Mesothelial cell of epicardium (in vitro differentiated cells): Measurements from ENCODE around the gene CPHXL2. TPM values are rescaled to one million over a fixed set of nuclear protein-coding genes. Genes with fewer than 3 reads are reported as not detected.

ENCODE experiments used
- DNase-seq, 2 experiments: peaks; one replicate each; pipeline ENCODE4 v3.0.0; 2021; ENCODE audit warnings: low spot score in 2 of 2; ENCODE audit not compliant: unreplicated experiment in 2 of 2
- H3K27ac Mint-ChIP-seq: 2 replicates; pipeline ENCODE4 v1.8.0; 2021; ENCODE audit warnings: mixed read lengths
- H3K27me3 Mint-ChIP-seq: 2 replicates; pipeline ENCODE4 v1.8.0; 2021; ENCODE audit warnings: low read depth, mixed read lengths
- H3K36me3 Mint-ChIP-seq: 2 replicates; pipeline ENCODE4 v1.8.0; 2021; ENCODE audit warnings: mixed read lengths
- H3K4me1 Mint-ChIP-seq: 2 replicates; pipeline ENCODE4 v1.8.0; 2021; ENCODE audit warnings: mixed read lengths
- H3K4me3 Mint-ChIP-seq: 2 replicates; pipeline ENCODE4 v1.8.0; 2021; ENCODE audit warnings: mild to moderate bottlenecking, moderate library complexity, mixed read lengths
- H3K9me3 Mint-ChIP-seq: 2 replicates; pipeline ENCODE4 v1.8.0; 2021; ENCODE audit warnings: mixed read lengths
- total RNA-seq: library from RNA; stranded (reverse); gene quantifications from 3 replicates; pipeline ENCODE4 v1.2.1, GENCODE V29; 2021
- TF ChIP-seq, protein P1 (sequence below): fragments of 200-600 bp; sonication (generic); IDR thresholded peaks from one replicate; pipeline ENCODE4 v1.5.0; 2021; ENCODE audit warnings: antibody characterized with exemption; ENCODE audit not compliant: unreplicated experiment

The CPHXL2 gene
- total RNA-seq, 1 donor from 2014 or later = not detected

DNA sequence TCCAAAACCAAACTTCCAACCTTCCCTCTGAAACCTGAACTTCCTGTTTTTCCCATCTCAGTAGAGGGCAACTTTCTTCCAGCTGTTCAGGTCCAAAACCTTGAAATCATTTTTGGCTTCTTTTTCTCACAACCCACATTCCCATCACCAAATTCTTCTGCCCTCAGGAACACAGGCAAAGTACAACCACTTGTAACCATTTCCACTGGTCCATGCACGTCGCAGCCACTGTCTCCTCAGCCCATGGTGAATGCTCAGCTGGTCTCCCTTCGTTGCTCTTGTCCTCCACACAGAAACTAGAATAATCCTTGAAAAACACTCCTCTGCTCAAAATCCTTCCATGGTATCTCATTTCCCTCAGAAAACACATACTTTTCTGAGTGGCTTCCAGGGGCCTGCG is 50.0 kb downstream of the CPHXL2 start:
- Mint-ChIP-seq H3K27me3 (no peaks in the 10 kb centered on the region), H3K9me3 (no peaks in the 10 kb centered on the region), H3K4me1 (peaks cover 9% of the 10 kb centered on the region), H3K4me3 (no peak overlapping the region), H3K27ac (no peak overlapping the region), H3K36me3 (peaks cover 46% of the 10 kb centered on the region)
- DNase-seq = no peak
- TF ChIP-seq, protein P1, sequence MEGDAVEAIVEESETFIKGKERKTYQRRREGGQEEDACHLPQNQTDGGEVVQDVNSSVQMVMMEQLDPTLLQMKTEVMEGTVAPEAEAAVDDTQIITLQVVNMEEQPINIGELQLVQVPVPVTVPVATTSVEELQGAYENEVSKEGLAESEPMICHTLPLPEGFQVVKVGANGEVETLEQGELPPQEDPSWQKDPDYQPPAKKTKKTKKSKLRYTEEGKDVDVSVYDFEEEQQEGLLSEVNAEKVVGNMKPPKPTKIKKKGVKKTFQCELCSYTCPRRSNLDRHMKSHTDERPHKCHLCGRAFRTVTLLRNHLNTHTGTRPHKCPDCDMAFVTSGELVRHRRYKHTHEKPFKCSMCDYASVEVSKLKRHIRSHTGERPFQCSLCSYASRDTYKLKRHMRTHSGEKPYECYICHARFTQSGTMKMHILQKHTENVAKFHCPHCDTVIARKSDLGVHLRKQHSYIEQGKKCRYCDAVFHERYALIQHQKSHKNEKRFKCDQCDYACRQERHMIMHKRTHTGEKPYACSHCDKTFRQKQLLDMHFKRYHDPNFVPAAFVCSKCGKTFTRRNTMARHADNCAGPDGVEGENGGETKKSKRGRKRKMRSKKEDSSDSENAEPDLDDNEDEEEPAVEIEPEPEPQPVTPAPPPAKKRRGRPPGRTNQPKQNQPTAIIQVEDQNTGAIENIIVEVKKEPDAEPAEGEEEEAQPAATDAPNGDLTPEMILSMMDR = no peak

DNA sequence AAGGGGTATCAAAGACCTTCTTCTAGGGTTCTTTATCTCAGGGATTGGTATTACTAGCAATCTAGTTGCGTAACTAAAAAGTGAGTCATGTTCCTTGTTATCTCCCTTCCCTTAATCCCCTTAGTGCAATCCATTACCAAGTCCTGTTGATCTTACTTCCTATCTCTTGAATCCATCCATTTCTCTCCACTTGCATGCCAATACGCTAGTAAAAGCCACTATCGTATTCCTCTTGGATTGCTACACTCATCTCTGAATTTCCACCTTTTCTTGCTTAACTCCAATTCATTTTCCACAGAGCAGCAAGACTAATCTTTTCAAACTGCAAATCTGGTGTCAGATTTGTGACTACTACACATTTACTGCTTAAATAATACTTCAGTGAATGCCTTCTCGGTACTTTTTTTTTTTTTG is 51.9 kb downstream of the CPHXL2 start:
- no peak for DNase-seq

DNA sequence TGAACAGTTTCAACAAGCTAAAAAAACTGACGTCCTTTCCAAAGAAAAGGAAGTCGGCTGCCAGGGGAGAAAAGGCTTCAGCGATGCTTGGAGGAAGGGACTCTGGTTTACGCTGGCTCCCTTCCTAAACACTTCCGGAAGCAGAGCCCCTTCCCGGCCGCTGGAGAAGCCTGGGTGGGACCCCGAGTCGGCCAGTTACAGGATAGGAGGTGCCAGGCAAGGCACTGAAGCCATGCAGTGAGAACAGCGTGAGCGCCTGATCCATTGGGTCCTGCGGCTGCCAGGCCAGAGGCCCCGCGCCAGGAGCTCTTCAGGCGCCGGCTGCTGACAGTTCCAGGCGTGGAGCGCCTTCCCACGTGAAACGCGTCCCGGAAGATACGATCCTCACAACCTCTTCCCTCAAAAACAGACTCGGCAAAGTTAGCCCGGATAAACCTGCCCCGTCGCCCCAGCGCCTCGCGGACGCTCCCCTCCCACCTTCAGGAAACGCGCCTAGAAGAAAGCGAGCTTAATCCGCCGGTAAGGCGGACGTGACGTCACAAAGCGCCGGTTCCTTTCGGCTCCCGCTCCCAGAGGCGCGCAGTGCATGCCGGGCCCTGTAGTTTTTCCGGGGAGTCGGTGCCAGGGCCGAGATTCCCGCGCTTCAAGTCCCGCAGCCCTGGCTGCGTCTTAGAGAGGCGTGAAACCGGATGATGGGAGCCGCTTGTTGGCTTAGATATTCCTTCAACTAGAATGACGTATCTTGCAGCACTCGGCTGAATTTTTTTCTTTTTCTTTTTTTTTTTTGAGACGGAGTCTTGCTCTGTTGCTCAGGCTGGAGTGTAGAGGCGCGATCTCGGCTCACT is 53.8 kb downstream of the CPHXL2 start, which contains the start of gene ADAT1:
Gene ADAT1 (minus strand): TSS at position 521 of the 845 bp plus-strand sequence. CDS start 2,482 bp downstream, outside the sequence.
- DNase-seq = peak; percentile 95 to 97
- no peaks in the 10 kb centered on the region for H3K27me3 Mint-ChIP-seq
- peaks cover 23% of the 10 kb centered on the region for H3K4me1 Mint-ChIP-seq
- H3K9me3 Mint-ChIP-seq = no peaks in the 10 kb centered on the region
- peak within 1 kb of the TSS; percentile 95 for H3K4me3 Mint-ChIP-seq
- TF ChIP-seq, protein P1 = no peak
- H3K36me3 Mint-ChIP-seq = peaks cover 36% of the 10 kb centered on the region
- peak within 1 kb of the TSS; percentile 99 for H3K27ac Mint-ChIP-seq

More for the DNA sequence above, 51.9 kb downstream of the CPHXL2 start:
- Mint-ChIP-seq H3K9me3 (no peaks in the 10 kb centered on the region), H3K4me3 (no peak overlapping the region), H3K27me3 (no peaks in the 10 kb centered on the region), H3K36me3 (peaks cover 37% of the 10 kb centered on the region), H3K27ac (peak overlapping the region; percentile 68), H3K4me1 (peaks cover 23% of the 10 kb centered on the region)
- TF ChIP-seq, protein P1 = no peak

DNA sequence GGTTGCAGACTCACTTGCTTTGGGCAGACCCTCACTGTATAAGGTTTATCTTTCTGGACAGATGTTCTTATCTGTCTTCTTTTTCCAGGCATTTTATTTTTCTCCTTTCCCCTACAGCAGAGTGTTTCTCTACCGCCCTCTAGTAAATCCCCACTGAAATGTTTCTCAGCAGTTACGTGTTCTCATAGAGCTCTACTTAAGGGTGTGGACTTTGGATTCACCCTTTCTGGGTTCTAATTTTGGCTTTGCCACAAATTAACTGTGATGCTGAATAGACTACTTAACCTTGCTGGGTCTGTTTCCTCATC is 55.7 kb downstream of the CPHXL2 start:
- no peak for DNase-seq
- Mint-ChIP-seq H3K4me1 (peaks cover 23% of the 10 kb centered on the region), H3K4me3 (peak overlapping the region; percentile 95), H3K27me3 (no peaks in the 10 kb centered on the region), H3K36me3 (peaks cover 22% of the 10 kb centered on the region), H3K9me3 (no peaks in the 10 kb centered on the region), H3K27ac (peak overlapping the region; percentile 31)
- TF ChIP-seq, protein P1 = no peak

DNA sequence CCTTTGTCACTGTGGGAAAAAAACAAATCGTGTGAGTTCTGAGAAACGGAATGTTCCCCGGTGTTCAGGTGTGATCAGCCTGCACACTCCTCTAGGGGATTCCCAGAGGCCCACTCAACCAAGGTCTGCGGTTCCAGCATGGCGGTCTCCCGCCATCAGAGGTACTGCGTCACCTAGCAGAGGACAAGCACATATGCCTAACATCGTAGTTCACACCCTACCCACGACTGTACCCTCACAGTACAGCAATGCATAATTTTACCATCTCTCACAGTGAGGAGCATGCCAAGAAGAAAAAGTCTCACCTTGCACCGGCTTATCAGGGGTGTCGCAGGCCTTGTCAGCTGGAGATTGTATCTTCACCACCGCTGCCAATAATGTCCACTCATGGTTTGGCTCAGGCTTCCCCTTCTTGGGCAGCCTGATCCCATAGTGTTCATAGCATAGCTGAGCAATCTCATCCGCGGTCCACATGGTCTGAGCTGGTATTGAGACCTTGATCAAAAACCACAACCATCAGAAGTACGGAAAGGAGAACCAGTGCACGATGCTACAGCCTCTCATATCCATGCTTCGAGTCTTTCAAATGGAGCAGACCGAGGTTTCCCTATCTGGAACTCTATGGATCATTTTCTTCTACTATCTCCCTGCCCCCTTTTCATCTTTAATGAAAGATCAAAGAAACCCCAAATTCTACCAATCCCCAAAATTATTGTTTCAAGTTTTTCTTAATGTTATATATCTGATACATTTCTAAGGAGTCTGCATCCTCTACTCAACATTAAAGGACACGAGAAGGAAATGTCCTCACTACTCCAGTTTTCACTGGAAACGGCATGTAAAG is 56.3 kb downstream of the CPHXL2 start:
- Mint-ChIP-seq H3K36me3 (peaks cover 16% of the 10 kb centered on the region), H3K27me3 (no peaks in the 10 kb centered on the region), H3K9me3 (no peaks in the 10 kb centered on the region), H3K4me1 (peaks cover 23% of the 10 kb centered on the region), H3K27ac (peak overlapping the region; percentile 31), H3K4me3 (peak overlapping the region; percentile 95)
- no peak for DNase-seq
- TF ChIP-seq, protein P1 = no peak
